K562 (cell line): Measurements from ENCODE around the gene COLEC12. TPM values are rescaled to one million over a fixed set of nuclear protein-coding genes. Genes with fewer than 3 reads are reported as not detected.

Experiments
- ATAC-seq: fragments of 200-7000 bp; cut with Tn5 transposase; 3 replicates; pipeline ENCODE4 v1.9.1; 2020; ENCODE audit warnings: moderate library complexity
- BruUV-seq: library from RNA; stranded (reverse); fragments of 400-500 nt; replicated peaks from 2 replicates; lab custom pipeline; 2021; lab: Mats Ljungman, UMichigan
- CTCF ChIA-PET: fragments of 300-600 bp; formaldehyde crosslinking; extraction: SDS; loops from one replicate; lab custom pipeline; 2021; ENCODE audit warnings: low intra/inter-chr PET ratio; lab: Yijun Ruan, JAX
- POLR2A ChIA-PET: fragments of 300-600, 350-650 bp; sonication (Branson Sonifier 250); formaldehyde crosslinking; extraction: SDS; loops from one replicate; lab custom pipeline; 2021; ENCODE audit warnings: antibody characterized with exemption, inconsistent platforms; lab: Yijun Ruan, JAX
- DNase-seq, 4 experiments: peaks; one replicate each; pipeline versions ENCODE4 v3.0.0 to v3.0.0-alpha.2; 2011 to 2018; ENCODE audit warnings: low spot score in 3 of 4, mixed read lengths in 3 of 4; ENCODE audit errors: extremely low read depth in 1 of 4
- FAIRE-seq: peaks from 2 replicates; lab custom pipeline; 2011; peaks lifted over from hg19 to GRCh38; lab: Jason Lieb, UNC
- H2AFZ ChIP-seq: 2 replicates; pipeline ENCODE4 v1.6.0; 2011; ENCODE audit warnings: low read depth, low read length, control low read depth, inconsistent platforms
- H3K27ac ChIP-seq: fragments of 200-600 bp; 3 replicates; pipeline ENCODE4 v1.8.0; 2011; ENCODE audit warnings: low read depth, mild to moderate bottlenecking, control low read depth, inconsistent platforms, low read length, moderate library complexity, mixed read lengths; ENCODE audit errors: extremely low read depth
- H3K27me3 ChIP-seq, 2 experiments: fragments of 300-600 bp in 1 of 2; 2 replicates in 1 of 2; 3 replicates in 1 of 2; pipeline versions ENCODE4 v1.6.0 to v1.8.0; 2011; ENCODE audit warnings: inconsistent platforms in 2 of 2, low read length in 2 of 2, mild to moderate bottlenecking in 1 of 2, mixed read lengths in 1 of 2, moderate library complexity in 1 of 2; ENCODE audit not compliant: control insufficient read depth in 2 of 2, insufficient read depth in 2 of 2
- H3K36me3 ChIP-seq: fragments of 300-600 bp; 3 replicates; pipeline ENCODE4 v1.8.0; 2011; ENCODE audit warnings: mild to moderate bottlenecking, low read length, inconsistent platforms; ENCODE audit not compliant: control insufficient read depth, insufficient read depth
- H3K4me1 ChIP-seq, 2 experiments: fragments of 200-600 bp in 1 of 2; replicated peaks in 1 of 2; 2 replicates in 1 of 2; 3 replicates in 1 of 2; pipeline versions ENCODE4 v1.5.1 to v1.8.0; 2011; ENCODE audit warnings: inconsistent platforms in 2 of 2, low read length in 2 of 2, mild to moderate bottlenecking in 1 of 2, mixed read lengths in 1 of 2, moderate library complexity in 1 of 2; ENCODE audit not compliant: control insufficient read depth in 2 of 2, insufficient read depth in 2 of 2
- H3K4me2 ChIP-seq: 2 replicates; pipeline ENCODE4 v1.6.1; 2011; ENCODE audit warnings: low read length, control low read depth, inconsistent platforms, mixed read lengths; ENCODE audit not compliant: insufficient read depth
- H3K4me3 ChIP-seq: fragments of 200-600 bp; sonication (generic), shearing (Covaris generic); 2 replicates; pipeline ENCODE4 v1.5.1; 2016; ENCODE audit warnings: control low read depth, inconsistent platforms
- H3K79me2 ChIP-seq: fragments of 200-600 bp; 3 replicates; pipeline ENCODE4 v1.8.0; 2011; ENCODE audit warnings: low read length, inconsistent platforms; ENCODE audit not compliant: control insufficient read depth, insufficient read depth
- H3K9ac ChIP-seq, 2 experiments: 2 replicates each; pipeline versions ENCODE4 v1.6.0 to v1.6.1; 2011; ENCODE audit warnings: low read depth in 2 of 2, low read length in 2 of 2, control low read depth in 1 of 2, inconsistent platforms in 1 of 2, mild to moderate bottlenecking in 1 of 2, mixed read lengths in 1 of 2; ENCODE audit not compliant: insufficient read depth in 1 of 2
- H3K9me1 ChIP-seq: one replicate; pipeline ENCODE4 v1.6.0; 2011; ENCODE audit warnings: inconsistent platforms, mild to moderate bottlenecking, low read length, moderate library complexity; ENCODE audit not compliant: control insufficient read depth, insufficient read depth
- H3K9me3 ChIP-seq: replicated peaks from 2 replicates; pipeline ENCODE4 v1.5.1; 2011; ENCODE audit warnings: low read depth, low read length, inconsistent platforms; ENCODE audit not compliant: control insufficient read depth, insufficient read depth
- H4K20me1 ChIP-seq: replicated peaks from 2 replicates; pipeline ENCODE4 v1.6.1; 2011; ENCODE audit warnings: low read length, inconsistent platforms, mixed read lengths; ENCODE audit not compliant: control insufficient read depth, insufficient read depth
- CBX2 ChIP-seq: fragments of 200-600 bp; sonication (generic); IDR thresholded peaks from one replicate; pipeline ENCODE4 v1.6.1; 2012; ENCODE audit warnings: mild to moderate bottlenecking, low read length, inconsistent platforms; ENCODE audit not compliant: insufficient read depth, poor library complexity, severe bottlenecking
- CEBPB ChIP-seq: fragments of 450-650 bp; IDR thresholded peaks from 2 replicates; pipeline ENCODE4 v1.6.1; 2016; ENCODE audit warnings: missing genetic modification characterization, missing compliant biosample characterization
- CEBPG ChIP-seq, 3 experiments: fragments of 200-800 bp in 1 of 3; sonication (Bioruptor generic) in 1 of 3; sonication (generic) in 1 of 3; formaldehyde crosslinking in 1 of 3; IDR thresholded peaks in 2 of 3; conservative IDR thresholded peaks in 1 of 3; 2 replicates each; pipeline versions ENCODE4 v1.6.1 to v1.8.0; 2016 to 2022; ENCODE audit warnings: missing compliant biosample characterization in 2 of 3, missing genetic modification characterization in 2 of 3, mild to moderate bottlenecking in 1 of 3, missing genetic modification reagents in 1 of 3
- ELF4 ChIP-seq: fragments of 450-650 bp; formaldehyde crosslinking; IDR thresholded peaks from 2 replicates; pipeline ENCODE4 v1.4.0; 2022; ENCODE audit warnings: missing genetic modification characterization
- WGBS: fragments of 100-300 bp; shearing (Covaris generic); methylation state at CpG from one replicate; pipeline ENCODE4 v1.1.6; 2016; ENCODE audit warnings: low coverage, mixed read lengths; ENCODE audit not compliant: insufficient coverage; ENCODE audit errors: missing lambda C conversion rate; 5-methylcytosine and 5-hydroxymethylcytosine counted together
- in situ Hi-C: fragments of 300-500 bp; cut with MboI; formaldehyde crosslinking; loops from 4 replicates; pipeline ENCODE4 v1.15.0; 2018; ENCODE audit warnings: inconsistent platforms, mixed read lengths
- intact Hi-C: fragments of 100-400 bp; cut with micrococcal nuclease; formaldehyde crosslinking; loops from 2 replicates; pipeline ENCODE4 v1.14.2; 2022
- polyA plus RNA-seq, 8 experiments: library from polyadenylated mRNA; depleted of rRNA in 4 of 8; stranded (reverse) in 5 of 8; unstranded in 3 of 8; fragments of >200 nt; fragmentation: Nextera tagmentation in 2 of 8; fragmentation: Illumina TruSeq in 1 of 8; extraction: Ambion mirVana in 2 of 8; extraction: Trizol in 1 of 8; gene quantifications; 2 replicates each; pipeline versions ENCODE4 v1.2.1 to v1.2.3, GENCODE V29; 2011 to 2014; ENCODE audit warnings: inconsistent platforms in 1 of 8, missing spikeins in 1 of 8
- total RNA-seq, 7 experiments: library from RNA; depleted of rRNA in 6 of 7; stranded (reverse); fragments of >200 nt in 6 of 7; fragmentation: Illumina TruSeq in 2 of 7; extraction: Trizol in 2 of 7; gene quantifications; 2 replicates each; pipeline versions ENCODE4 v1.2.1 to v1.2.3, GENCODE V29; 2011 to 2021; ENCODE audit warnings: low replicate concordance in 1 of 7
- TF ChIP-seq, protein P1 (sequence below), 2 experiments: fragments of 450-650 bp; conservative IDR thresholded peaks; 2 replicates each; pipeline ENCODE4 v1.6.1; 2017; ENCODE audit warnings: mild to moderate bottlenecking in 2 of 2, moderate library complexity in 2 of 2

Gene COLEC12
- total and polyA plus RNA-seq, 9 of the 15 experiments (the other 6 are each of a cell fraction or from before 2014, with no cell fraction given): 0.04 TPM; not detected in 8

DNA sequence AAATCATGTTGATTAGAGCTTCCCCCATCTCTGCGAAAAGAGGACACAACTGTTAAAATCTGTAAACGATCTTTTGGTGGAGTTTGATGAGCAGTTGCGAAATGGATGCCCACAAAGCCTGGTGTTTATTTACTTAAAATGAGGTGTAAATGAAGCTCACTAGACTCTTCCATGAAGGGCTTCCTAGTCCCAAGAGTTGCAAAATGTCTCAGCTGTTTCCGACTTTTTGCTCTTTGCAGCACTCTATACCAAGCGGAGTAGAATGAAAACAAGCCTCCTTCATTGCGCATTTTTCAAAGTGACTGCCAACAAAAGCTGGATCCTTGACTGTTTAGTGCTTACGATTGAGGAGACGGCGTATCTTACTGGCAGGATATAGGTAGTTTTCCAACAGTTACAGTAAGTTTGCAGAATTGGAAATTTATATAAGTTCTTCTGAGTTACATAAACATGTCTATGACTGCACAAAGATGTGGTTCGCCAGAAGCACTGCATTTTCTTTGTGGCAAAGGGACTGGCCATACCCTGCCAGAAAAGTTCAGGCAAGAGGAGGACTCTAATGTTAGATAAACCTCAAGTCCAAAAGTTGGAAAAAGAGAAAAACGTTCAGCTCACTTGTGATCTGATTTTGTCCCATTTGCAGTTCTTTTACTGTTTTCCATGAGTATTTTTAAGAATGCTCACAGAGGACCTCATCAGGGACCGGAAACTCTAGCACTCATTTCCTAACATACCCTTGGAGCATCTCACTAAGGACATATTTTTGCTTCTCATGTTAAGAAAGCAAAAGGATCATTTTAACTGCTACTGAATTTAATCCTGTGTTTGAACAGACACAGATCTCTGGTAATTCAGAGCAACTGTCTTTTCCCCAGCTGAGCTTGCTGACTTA lies 42.7 kb downstream of the COLEC12 start:
- Histone ChIP-seq H4K20me1 (no peaks in the 10 kb centered on the region), H3K4me3 (no peak overlapping the region), H3K9me3 (no peaks in the 10 kb centered on the region), H3K36me3 (no peaks in the 10 kb centered on the region), H2AFZ (no peak overlapping the region), H3K9me1 (no peaks in the 10 kb centered on the region), H3K4me1 (no peaks in the 10 kb centered on the region), H3K27me3 (peaks cover 44 to 45% of the 10 kb centered on the region in 2 experiments), H3K79me2 (no peaks in the 10 kb centered on the region), H3K27ac (no peak overlapping the region), H3K4me2 (no peak overlapping the region), H3K9ac (no peak overlapping the region)
- DNase-seq (no peak), ATAC-seq (no peak), FAIRE-seq (no peak)
- ChIA-PET CTCF (no interaction called here), POLR2A (interaction anchor here (0.7 to 1.6 kb wide), 4 partner anchors 15 to 190 kb away, joined by 3 to 7 read pairs (median 4); partner anchors contain the start of gene THOC1)
- intact Hi-C loops: no loop called here
- TF ChIP-seq CEBPG (CRISPR knock-in tag; IDR thresholded peaks at IDR 0.05): no peak
- 0 out of 4 replicates have a peak, but pooled peaks of 1 of the 2 experiments have one; percentile 13 for TF ChIP-seq CEBPG (tag; conservative IDR thresholded peaks at IDR 0.05 in 1 of 2, IDR thresholded peaks at IDR 0.05 in 1 of 2)
- TF ChIP-seq ELF4 (CRISPR knock-in tag): no peak
- peak; percentile 36; the same call in 1 of the 2 replicates for TF ChIP-seq CEBPB (tag)
- TF ChIP-seq, protein P1, sequence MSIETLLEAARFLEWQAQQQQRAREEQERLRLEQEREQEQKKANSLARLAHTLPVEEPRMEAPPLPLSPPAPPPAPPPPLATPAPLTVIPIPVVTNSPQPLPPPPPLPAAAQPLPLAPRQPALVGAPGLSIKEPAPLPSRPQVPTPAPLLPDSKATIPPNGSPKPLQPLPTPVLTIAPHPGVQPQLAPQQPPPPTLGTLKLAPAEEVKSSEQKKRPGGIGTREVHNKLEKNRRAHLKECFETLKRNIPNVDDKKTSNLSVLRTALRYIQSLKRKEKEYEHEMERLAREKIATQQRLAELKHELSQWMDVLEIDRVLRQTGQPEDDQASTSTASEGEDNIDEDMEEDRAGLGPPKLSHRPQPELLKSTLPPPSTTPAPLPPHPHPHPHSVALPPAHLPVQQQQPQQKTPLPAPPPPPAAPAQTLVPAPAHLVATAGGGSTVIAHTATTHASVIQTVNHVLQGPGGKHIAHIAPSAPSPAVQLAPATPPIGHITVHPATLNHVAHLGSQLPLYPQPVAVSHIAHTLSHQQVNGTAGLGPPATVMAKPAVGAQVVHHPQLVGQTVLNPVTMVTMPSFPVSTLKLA (conservative IDR thresholded peaks at IDR 0.05): no peak
- no peak for TF ChIP-seq CBX2
- in situ Hi-C loops: no loop called here
- no TSS peak for BruUV-seq
- WGBS: 4% methylated on average over 12 of the region's 12 CpGs
